Central memory CD4-positive, alpha-beta T cell (primary cell): ENCODE measurements around the gene IDH1.

Source experiments
- DNase-seq: peaks from one replicate; pipeline ENCODE4 v3.0.0; 2022

The IDH1 gene

DNA sequence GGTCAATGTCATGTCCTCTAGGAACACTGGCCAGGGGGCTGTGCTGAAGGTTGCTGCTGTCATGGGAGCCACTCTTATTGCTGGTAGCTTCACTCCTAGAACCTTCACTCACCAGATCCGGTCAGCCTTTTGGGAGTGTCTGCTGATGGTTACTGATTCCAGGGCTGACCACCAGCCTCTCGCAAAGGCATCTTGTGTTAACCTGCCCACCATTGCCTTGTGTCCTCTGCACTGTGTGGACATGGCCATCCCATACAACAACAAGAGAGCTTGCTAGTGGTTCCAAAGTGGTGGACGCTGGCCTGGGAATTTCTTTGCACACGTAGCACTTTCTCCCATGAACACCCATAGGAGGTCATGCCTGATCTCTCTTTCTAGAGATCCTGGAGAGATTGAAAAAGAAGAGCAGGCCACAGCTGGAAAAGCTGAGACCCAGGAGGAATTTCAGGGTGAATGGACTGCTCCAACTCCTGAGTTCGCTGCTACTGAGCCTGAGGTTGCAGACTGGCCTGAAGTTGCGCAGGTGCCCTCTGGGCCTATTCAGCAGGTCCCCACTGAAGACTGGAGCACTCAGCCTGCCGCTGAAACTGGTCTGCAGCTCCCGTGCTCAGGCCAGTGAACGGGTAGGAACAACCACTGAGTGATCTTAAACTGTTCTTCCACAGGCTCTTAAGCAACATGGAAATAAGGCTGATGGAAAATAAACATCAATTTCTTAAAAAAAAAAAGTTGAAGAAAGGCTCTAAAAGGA is 46.4 kb downstream of the IDH1 start:
- DNase-seq = no peak

DNA sequence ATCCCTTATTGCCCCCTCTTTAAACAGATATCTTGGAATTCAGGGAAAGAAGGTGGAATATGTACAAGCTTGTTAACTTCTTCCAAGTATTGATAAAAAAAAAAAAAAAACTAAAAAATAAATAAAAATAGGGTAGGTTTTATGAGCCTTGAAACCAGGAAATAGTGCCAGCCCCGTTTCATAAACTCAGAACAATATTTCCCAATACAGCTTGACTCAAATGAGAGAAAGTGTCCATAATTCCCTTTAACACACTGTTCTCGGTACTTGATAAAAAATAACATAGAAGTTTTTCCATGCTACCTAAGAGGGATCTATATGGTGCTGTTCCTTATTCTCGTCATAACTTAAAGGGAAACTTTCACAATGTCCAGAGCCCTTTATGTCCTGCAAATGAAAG is 47.1 kb downstream of the IDH1 start:
- DNase-seq = no peak

DNA sequence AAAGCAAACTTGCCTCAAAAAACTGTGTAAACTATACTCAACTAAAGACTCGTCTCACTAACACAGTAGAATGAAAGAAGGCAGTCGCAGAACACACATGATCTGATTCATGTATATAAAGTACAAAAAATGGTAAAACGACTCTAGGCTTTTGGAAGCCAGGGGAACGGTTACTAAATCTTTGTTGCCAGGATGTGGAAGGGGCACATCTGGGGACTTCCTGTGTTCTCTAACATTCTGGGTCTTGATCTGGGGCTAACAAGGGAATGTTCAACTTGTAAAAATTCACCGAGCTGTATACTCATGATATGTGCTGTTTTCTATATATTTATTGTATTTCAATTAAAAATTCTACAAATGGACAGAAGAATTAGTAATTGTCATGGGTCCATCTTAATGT is 50.7 kb downstream of the IDH1 start:
- DNase-seq = no peak

- DNase-seq = no peak
Observed at GRCh38 chr2:208195531-208195930, 59.3 kb downstream of the IDH1 start.

DNA sequence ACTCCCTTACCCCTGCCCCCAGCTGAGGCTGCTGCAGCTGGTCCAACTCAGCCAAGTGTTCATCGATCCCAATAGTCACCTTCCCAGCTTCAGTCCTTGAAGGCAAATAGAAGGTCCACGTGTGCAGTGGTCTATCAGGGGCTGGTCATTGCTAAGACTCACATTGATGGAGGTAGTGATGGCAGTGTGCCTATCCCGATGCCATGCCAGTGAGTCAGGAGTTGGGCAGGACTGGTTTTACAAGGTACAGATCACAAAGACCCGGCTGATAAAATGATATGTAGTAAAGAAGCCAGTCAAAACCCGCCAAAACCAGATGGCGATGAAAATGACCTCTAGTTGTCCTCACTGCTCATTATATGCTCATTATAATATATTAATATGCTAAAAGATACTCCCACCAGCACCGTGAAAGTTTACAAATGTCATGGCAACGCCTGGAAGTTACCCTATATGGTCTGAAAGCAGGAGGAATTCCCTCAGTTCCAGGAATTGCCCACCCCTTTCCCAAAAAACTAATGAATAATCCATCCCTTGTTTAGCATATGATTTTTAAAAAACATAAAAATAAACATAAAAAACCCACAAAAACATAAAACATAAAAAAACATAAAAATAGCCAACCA is 62.1 kb downstream of the IDH1 start:
- no peak for DNase-seq

- DNase-seq = no peak
Observed at GRCh38 chr2:208189810-208190503, 64.9 kb downstream of the IDH1 start, which contains the start of gene C2orf80. Gene C2orf80, minus strand, starts transcription at chr2:208190030. Its CDS starts 3,044 bp downstream, at chr2:208186986.

DNA sequence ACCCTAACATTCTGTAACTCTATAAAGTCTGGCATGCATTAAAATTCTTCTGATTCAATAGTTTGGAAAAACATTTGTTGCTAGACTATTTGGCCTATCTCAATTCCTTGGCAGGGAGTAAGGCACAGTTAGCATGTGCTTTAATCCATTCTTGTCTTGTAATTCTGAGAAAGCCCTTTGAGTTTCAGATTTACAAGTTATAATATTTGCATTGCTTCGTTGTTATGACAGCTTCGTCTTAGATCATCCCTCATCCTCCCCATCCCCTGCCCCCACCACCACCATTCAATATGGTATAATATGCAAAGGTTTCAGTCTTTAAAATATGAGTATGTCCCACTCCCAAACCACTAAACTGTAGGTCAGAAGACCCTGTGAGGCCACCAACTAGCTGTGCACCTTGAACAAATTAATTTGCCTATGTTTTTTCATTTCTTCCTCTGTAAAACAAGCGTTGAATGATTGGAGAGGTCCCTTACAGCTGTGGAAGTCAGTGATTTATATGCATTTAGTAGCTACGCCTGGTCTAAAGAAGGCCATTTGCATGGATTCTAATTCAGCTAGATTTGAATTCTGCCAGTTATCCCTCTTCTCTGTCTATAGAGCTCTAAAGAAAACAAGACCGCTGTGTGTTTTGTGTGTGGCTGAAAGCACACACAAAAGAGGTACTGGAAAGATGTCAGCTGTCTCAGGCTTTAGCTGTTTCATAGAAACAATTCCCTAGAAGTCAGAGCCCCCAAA is 65.6 kb downstream of the IDH1 start:
- DNase-seq = no peak

DNA sequence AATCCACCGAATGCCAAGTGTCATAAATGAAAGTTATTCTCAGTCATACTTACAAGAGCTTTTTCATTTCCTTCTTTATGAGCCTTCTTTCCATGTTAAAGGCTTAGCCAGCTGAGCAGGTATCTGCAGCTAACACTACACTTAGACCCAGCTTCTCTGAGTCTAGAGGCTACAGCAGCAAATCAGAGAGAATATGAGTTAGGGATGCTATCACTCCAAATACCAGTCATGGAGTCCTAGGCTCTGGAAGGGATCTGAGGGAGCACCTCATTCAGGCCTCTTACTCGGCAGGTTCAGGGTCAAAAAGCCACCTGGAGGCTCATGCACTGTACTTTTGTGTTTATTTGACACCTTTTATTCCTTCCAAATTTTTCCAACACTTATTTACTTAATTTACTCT is 68.0 kb downstream of the IDH1 start:
- no peak for DNase-seq

DNA sequence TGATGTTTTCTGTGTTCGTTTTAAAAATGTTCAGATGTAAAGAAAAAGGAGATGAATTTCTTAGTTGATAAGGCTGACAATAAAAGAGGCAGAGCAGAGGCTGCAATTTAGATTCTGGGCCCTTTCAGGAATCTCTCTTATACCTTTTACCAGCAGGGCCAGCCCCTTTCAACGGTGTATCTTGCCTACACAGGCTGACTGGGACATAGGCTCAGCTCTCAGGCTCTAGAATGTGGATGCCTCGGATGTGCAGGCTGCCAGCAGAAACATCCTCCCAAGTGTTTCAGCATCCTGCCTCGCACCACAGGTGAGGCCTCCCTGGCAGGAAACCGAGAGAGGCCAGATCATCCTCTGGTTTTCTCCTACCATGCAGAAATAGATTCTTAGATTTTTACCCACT is 68.4 kb downstream of the IDH1 start:
- DNase-seq = no peak
